ENCODE data around the gene GRIFIN. TPM values are rescaled to one million over a fixed set of nuclear protein-coding genes. Genes with fewer than 3 reads are reported as not detected.
A peak's percentile ranks its signal among the peaks of the same experiment; 100 is the strongest.

Gene GRIFIN
- total RNA-seq, 1 donor from 2014 or later = not detected

DNA sequence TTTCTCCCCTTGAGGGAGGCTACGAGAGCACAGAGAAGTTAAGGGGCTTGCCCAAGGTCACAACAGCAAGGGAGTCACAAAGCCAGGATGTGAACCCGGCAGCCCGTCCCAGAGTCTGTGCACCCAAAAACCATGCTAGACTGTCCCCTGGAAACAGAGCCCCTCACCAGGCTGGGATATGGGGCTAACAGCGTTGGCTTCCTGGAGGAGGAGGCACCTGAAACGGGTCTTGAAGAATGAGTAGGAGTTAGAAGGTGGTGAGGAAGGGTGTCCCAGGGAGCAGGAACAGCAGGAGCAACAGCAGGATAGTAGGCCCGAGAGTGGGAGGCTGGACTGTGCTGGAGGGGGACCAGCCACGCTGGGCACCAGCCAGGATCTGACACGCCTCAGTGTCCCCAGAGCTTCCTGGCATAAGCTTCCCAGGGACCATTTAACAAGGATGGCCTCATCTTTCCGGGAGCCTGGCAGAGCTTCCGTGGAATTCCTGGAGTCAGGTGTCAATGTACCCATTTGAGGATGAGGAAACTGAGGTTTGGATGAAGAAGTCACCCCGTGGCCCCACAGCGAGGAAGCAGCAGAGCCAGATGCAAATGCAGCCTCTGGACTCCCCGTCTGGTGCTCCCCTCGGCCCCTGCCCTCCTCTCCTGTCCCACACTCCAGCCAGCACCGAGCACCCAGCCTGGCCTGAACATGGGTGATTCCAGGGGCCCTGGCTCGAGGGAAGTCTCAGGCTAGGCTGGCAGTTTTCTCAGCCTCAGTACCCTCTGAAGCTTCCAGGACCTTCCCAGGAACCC lies 3.3 kb upstream of the GRIFIN start:
- Mint-ChIP-seq H3K4me3 (ENCODE audit: unreplicated experiment) (no peak overlapping the region), H3K9me3 (ENCODE audit: low read depth) (no peaks in the 10 kb centered on the region), H3K36me3 (ENCODE audit: low read depth) (no peaks in the 10 kb centered on the region), H3K4me1 (ENCODE audit: low read depth) (peaks cover 13% of the 10 kb centered on the region), H3K27me3 (ENCODE audit: low read depth) (peaks cover 9% of the 10 kb centered on the region), H3K27ac (ENCODE audit: unreplicated experiment) (no peak overlapping the region)
- DNase-seq (ENCODE audit: low spot score) = no peak
- TF ChIP-seq, protein P1, sequence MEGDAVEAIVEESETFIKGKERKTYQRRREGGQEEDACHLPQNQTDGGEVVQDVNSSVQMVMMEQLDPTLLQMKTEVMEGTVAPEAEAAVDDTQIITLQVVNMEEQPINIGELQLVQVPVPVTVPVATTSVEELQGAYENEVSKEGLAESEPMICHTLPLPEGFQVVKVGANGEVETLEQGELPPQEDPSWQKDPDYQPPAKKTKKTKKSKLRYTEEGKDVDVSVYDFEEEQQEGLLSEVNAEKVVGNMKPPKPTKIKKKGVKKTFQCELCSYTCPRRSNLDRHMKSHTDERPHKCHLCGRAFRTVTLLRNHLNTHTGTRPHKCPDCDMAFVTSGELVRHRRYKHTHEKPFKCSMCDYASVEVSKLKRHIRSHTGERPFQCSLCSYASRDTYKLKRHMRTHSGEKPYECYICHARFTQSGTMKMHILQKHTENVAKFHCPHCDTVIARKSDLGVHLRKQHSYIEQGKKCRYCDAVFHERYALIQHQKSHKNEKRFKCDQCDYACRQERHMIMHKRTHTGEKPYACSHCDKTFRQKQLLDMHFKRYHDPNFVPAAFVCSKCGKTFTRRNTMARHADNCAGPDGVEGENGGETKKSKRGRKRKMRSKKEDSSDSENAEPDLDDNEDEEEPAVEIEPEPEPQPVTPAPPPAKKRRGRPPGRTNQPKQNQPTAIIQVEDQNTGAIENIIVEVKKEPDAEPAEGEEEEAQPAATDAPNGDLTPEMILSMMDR (IDR thresholded peaks at IDR 0.05) = no peak

- no peak overlapping the region for H3K27ac Mint-ChIP-seq (ENCODE audit: unreplicated experiment)
- TF ChIP-seq, protein P1 (IDR thresholded peaks at IDR 0.05) = no peak
- H3K4me3 Mint-ChIP-seq (ENCODE audit: unreplicated experiment) = no peak overlapping the region
- peaks cover 13% of the 10 kb centered on the region for H3K4me1 Mint-ChIP-seq (ENCODE audit: low read depth)
- no peaks in the 10 kb centered on the region for H3K9me3 Mint-ChIP-seq (ENCODE audit: low read depth)
- H3K27me3 Mint-ChIP-seq (ENCODE audit: low read depth) = peaks cover 9% of the 10 kb centered on the region
- peak; percentile 81 for DNase-seq (ENCODE audit: low spot score)
- H3K36me3 Mint-ChIP-seq (ENCODE audit: low read depth) = no peaks in the 10 kb centered on the region
Observed at GRCh38 chr7:2478800-2479199, 2.6 kb upstream of the GRIFIN start.

DNA sequence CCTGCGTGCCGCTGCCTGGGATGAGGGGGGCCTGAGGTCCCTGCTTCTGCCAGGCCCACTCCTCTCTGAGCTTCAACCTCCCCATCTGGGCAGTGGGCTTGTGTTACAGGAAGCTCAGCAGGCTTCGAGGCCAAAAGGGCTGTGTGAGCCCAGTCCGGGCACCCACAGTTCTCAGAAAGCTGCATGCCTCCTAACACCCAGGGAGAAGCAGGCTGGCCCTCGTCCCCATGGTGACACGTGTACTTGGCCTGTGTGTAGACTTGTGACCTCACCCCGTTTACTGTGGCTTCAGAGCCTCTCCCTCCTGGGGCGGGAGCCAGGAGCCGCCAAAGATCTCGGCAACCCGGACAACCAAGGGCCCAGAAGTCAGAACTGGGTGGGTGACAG lies 2.2 kb upstream of the GRIFIN start:
- DNase-seq (ENCODE audit: low spot score) = no peak
- peaks cover 13% of the 10 kb centered on the region for H3K4me1 Mint-ChIP-seq (ENCODE audit: low read depth)
- H3K27me3 Mint-ChIP-seq (ENCODE audit: low read depth) = peaks cover 9% of the 10 kb centered on the region
- no peak overlapping the region for H3K27ac Mint-ChIP-seq (ENCODE audit: unreplicated experiment)
- TF ChIP-seq, protein P1 (IDR thresholded peaks at IDR 0.05) = no peak
- H3K9me3 Mint-ChIP-seq (ENCODE audit: low read depth) = no peaks in the 10 kb centered on the region
- no peaks in the 10 kb centered on the region for H3K36me3 Mint-ChIP-seq (ENCODE audit: low read depth)
- H3K4me3 Mint-ChIP-seq (ENCODE audit: unreplicated experiment) = no peak overlapping the region

DNA sequence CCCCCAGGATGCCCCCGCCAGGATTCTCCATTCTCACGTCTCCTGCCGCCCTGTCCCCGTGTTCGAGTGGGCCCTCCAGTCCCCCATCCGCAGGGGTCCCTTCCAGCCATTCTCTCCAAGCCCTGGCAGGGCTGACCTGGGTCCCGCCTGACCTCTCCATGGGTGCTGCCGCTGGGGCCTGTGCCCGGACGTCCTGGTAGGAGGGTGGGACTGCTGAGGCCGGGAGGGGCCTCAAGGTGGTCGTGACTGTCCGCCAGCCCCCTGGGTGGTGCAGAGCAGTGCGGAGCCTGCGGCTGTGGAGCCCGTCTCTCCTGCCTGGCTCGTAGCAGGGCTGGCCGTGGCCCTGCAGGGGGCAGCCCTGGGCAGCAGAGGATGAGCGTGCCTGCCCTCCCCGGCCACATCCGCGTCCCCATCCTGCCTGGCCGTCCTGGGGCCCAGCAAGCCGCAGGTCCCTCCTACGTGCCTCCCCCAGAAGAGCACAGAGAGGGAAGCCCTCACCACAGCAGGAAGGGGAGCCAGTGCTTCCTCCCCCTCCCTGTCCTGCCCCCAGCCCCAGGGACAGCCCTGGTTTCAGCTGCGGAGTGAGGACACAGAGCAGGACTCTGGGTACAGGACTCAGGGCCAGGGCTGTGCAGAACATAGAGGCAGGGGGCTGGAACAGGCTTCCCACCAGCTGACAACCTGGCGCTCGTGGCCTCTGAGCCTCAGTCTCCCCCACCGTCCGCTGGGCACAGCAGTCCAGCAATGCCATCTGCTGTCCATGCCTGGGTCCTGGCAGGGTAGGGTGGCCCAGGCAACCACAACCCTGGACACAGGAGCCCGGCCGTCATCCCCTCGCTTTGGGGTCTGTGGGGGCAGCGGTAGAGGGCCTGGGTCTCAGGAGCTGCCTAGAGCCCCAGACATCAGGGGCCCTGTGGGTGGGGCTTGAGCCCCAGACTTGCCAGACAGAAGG lies 1.5 kb upstream of the GRIFIN start:
- no peak overlapping the region for H3K4me3 Mint-ChIP-seq (ENCODE audit: unreplicated experiment)
- peaks cover 9% of the 10 kb centered on the region for H3K27me3 Mint-ChIP-seq (ENCODE audit: low read depth)
- TF ChIP-seq, protein P1 (IDR thresholded peaks at IDR 0.05) = peak; percentile 86
- DNase-seq (ENCODE audit: low spot score) = peak; percentile 90
- no peaks in the 10 kb centered on the region for H3K9me3 Mint-ChIP-seq (ENCODE audit: low read depth)
- H3K27ac Mint-ChIP-seq (ENCODE audit: unreplicated experiment) = no peak overlapping the region
- H3K4me1 Mint-ChIP-seq (ENCODE audit: low read depth) = peaks cover 13% of the 10 kb centered on the region
- no peaks in the 10 kb centered on the region for H3K36me3 Mint-ChIP-seq (ENCODE audit: low read depth)

DNA sequence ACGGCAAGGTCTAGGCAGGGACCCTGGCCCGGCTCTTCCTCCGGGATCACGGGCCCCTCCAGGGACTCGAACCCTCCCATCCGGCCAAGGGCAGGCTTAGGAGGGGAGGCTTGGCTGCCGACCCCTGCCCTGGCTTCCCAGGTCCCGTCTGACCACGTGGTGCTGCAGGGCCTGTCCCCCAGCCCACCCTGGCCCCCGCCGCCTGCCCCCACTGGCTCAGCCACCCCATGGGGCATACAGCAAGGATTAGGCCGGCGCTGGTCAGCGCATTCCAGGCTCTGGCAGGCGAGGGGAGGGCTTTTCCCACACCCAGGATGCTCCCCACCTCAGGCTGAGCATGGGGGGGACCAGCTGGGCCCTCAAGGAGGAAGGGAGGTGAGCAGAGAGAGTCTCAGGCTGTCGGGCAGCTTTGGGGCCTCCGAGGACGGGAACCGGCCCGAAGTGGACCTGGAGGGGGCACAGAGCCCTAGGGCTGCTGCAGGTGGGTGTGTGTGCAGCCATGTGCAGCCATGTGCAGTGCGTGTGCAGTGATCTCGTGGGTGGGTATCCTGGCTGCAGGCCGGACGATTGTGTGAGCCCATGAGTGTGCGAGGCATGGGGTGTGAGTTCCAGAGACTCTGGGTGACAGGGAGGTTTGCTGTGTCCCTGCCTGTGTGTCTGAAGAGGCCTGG lies 713 bp upstream of the GRIFIN start:
- Mint-ChIP-seq H3K27ac (ENCODE audit: unreplicated experiment) (no peak overlapping the region), H3K4me1 (ENCODE audit: low read depth) (peaks cover 13% of the 10 kb centered on the region), H3K4me3 (ENCODE audit: unreplicated experiment) (no peak overlapping the region)

More for the DNA sequence above, 713 bp upstream of the GRIFIN start:
- TF ChIP-seq, protein P1 (IDR thresholded peaks at IDR 0.05) = no peak
- DNase-seq (ENCODE audit: low spot score) = no peak
- Mint-ChIP-seq H3K9me3 (ENCODE audit: low read depth) (no peaks in the 10 kb centered on the region), H3K36me3 (ENCODE audit: low read depth) (no peaks in the 10 kb centered on the region), H3K27me3 (ENCODE audit: low read depth) (peaks cover 9% of the 10 kb centered on the region)
